Measurements from ENCODE around the gene SPEN. TPM values are rescaled to one million over a fixed set of nuclear protein-coding genes. Genes with fewer than 3 reads are reported as not detected.

Gene SPEN
- total RNA-seq, 2 experiments from 2014 or later: 65.1 to 65.2 TPM

GRCh38 chr1:15959827-15960446 is 112.4 kb downstream of the SPEN start:
- no peak overlapping the region for H3K4me3 Mint-ChIP-seq
- H3K27ac Mint-ChIP-seq: no peak overlapping the region
- peaks cover 59% of the 10 kb centered on the region for H3K4me1 Mint-ChIP-seq
- no peaks in the 10 kb centered on the region for H3K9me3 Mint-ChIP-seq
- DNase-seq: no peak
- ChIA-PET POLR2A (interaction anchor here (1.2 kb wide), 1 partner anchor 16 kb away, joined by 3 read pairs; the partner anchor contains the start of gene ZBTB17), CTCF (interaction anchor here (0.6 to 0.7 kb wide), 2 partner anchors 157 to 403 kb away, joined by 3 read pairs; no protein-coding TSS in a partner anchor)
- no peaks in the 10 kb centered on the region for H3K27me3 Mint-ChIP-seq
- H3K36me3 Mint-ChIP-seq (ENCODE audit: low read depth): peaks cover 9% of the 10 kb centered on the region

GRCh38 chr1:15960808-15961207 is 113.3 kb downstream of the SPEN start:
- Mint-ChIP-seq H3K4me1 (peaks cover 61% of the 10 kb centered on the region), H3K36me3 (ENCODE audit: low read depth) (peaks cover 18% of the 10 kb centered on the region), H3K4me3 (no peak overlapping the region), H3K9me3 (no peaks in the 10 kb centered on the region), H3K27ac (no peak overlapping the region), H3K27me3 (no peaks in the 10 kb centered on the region)
- POLR2A ChIA-PET: no interaction called here
- DNase-seq: no peak
- CTCF ChIA-PET: interaction anchor here (0.8 to 1.2 kb wide), 2 partner anchors 19 to 41 kb away, joined by 3 read pairs; no protein-coding TSS in a partner anchor

- CTCF ChIA-PET: interaction anchor here (0.8 to 1.2 kb wide), 2 partner anchors 19 to 42 kb away, joined by 3 read pairs; no protein-coding TSS in a partner anchor
- H3K27me3 Mint-ChIP-seq: no peaks in the 10 kb centered on the region
- H3K4me3 Mint-ChIP-seq: no peak overlapping the region
- POLR2A ChIA-PET: no interaction called here
- peaks cover 21% of the 10 kb centered on the region for H3K36me3 Mint-ChIP-seq (ENCODE audit: low read depth)
- H3K4me1 Mint-ChIP-seq: peaks cover 61% of the 10 kb centered on the region
- H3K27ac Mint-ChIP-seq: no peak overlapping the region
- no peaks in the 10 kb centered on the region for H3K9me3 Mint-ChIP-seq
- no peak for DNase-seq
Measured at GRCh38 chr1:15961492-15961891, 114.0 kb downstream of the SPEN start.

DNA sequence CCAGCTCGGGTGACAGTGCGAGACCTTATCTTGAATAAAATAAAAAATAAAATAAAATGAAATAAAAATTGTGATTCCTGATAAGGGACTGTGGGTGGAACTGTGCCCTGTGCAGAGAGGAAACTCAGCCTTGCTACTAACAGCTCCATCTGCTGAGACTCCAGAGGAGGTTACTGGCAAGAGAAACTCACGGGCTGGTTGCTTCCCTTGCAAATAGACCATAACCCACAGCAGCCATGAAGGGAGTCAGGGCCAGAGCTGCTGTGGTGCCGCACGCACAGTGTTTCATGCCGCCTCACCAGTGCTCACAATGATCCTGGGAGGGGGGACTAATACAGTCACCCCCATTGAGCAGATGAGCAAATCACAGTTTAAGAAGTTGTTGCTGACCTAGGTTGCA is 114.7 kb downstream of the SPEN start:
- no peak overlapping the region for H3K27ac Mint-ChIP-seq

DNA sequence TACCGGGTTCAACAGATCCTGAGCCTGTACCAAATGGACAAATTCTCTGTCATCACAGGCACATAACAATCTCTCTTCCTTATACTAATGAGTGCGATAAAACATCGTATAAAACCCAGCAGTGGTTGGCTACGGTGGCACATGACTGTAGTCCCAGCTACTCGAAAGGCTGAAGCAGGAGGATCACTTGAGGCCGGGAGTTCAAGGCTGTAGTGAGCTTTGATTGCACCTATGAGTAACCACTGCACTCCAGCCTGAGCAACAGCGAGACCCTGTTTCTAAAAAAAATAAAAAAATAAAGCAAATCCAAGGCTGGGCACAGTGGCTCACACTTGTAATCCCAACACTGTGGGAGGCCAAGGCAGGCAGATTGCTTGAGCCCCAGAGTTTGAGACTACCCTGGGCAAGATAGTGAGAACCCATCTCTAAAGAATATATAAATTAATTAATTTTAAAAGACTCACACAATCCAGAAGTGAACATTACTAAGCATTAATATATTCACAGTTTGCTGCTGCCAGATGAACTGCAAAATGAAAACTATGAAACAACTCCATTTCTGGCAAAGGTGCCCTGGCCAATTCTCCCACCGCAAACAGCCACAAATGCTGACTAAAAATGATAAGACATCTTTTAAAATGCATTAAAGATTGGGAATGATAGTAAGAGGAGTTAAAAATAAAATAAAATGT is 115.3 kb downstream of the SPEN start:
- Mint-ChIP-seq H3K9me3 (no peaks in the 10 kb centered on the region), H3K27me3 (no peaks in the 10 kb centered on the region), H3K4me3 (no peak overlapping the region), H3K4me1 (peaks cover 65% of the 10 kb centered on the region), H3K27ac (peak overlapping the region; percentile 72), H3K36me3 (ENCODE audit: low read depth) (peaks cover 22% of the 10 kb centered on the region)
- CTCF ChIA-PET: no interaction called here
- DNase-seq: no peak
- POLR2A ChIA-PET: no interaction called here

More for the DNA sequence above, 114.7 kb downstream of the SPEN start:
- no peak overlapping the region for H3K4me3 Mint-ChIP-seq
- H3K9me3 Mint-ChIP-seq: no peaks in the 10 kb centered on the region
- peaks cover 64% of the 10 kb centered on the region for H3K4me1 Mint-ChIP-seq
- peaks cover 20% of the 10 kb centered on the region for H3K36me3 Mint-ChIP-seq (ENCODE audit: low read depth)
- DNase-seq: no peak
- CTCF ChIA-PET: interaction anchor here (1.2 kb wide), 1 partner anchor 42 kb away, joined by 3 read pairs; no protein-coding TSS in a partner anchor
- POLR2A ChIA-PET: no interaction called here
- H3K27me3 Mint-ChIP-seq: no peaks in the 10 kb centered on the region

DNA sequence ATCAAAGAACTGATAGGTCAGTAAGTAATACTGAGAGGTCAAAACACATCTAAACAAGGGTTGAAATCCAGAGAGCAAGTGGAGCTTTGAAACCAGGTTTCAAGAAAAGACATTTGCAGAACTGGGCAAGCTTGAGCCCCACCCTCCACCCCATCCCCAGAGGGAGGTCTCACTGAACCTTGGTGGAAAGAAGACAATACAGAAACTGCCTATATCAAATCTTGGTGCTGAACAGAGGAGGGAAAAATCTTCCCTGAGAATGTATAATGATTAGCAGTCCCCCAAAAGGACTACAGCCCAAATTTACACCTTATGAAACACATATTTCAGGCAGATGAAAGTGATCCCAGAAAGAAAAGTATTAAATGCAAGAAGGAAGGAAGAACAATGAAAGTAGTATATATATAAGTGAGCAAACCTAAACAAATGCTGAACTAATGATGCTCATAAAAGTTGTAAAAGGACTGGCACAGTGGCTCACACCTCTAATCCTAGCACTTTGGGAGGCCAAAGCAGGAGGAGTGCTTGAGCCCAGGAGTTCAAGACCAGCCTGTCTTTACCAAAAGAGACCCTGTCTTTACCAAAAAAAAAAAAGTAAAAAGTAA is 116.0 kb downstream of the SPEN start:
- no peak for DNase-seq
- Mint-ChIP-seq H3K4me3 (no peak overlapping the region), H3K27me3 (no peaks in the 10 kb centered on the region), H3K4me1 (peaks cover 68% of the 10 kb centered on the region), H3K9me3 (no peaks in the 10 kb centered on the region), H3K27ac (peak overlapping the region; percentile 77), H3K36me3 (ENCODE audit: low read depth) (peaks cover 28% of the 10 kb centered on the region)
- ChIA-PET CTCF (interaction anchor here (0.6 to 1.3 kb wide), 5 partner anchors 9 to 20 kb away, joined by 3 to 7 read pairs (median 4); partner anchors contain the start of gene ZBTB17), POLR2A (interaction anchor here (1.3 kb wide), 1 partner anchor 12 kb away, joined by 4 read pairs; the partner anchor contains the start of gene ZBTB17)

DNA sequence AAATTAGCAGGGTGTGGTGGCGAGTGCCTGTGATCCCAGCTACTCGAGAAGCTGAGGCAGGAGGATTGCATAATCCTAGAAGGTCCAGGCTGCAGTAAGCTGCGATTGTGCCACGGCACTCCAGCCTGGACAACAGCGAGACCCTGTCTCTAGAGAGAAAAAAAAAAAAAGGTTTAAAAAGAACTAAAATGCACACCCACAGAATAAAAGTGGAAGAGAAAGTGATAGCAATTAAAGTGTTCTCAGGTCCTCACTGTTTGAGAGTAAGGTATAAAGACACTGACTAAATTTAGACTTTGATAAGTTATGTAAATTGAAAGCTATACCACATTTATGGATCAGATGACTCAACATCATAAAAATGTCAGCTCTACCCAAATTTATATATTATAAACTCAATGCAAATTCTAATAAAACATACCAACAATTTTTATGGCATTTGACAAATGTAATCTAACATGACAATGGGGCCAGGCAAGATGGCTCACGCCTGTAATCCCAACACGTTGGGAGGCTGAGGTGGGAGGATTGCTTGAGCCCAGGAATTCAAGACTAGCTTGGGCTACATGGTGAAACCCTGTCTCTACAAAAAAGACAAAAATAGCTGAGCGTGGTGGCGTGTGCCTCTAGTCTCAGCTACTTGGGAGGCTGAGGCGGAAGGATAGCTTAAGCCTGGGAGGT is 116.6 kb downstream of the SPEN start:
- Mint-ChIP-seq H3K4me3 (peak overlapping the region; percentile 26), H3K4me1 (peaks cover 65% of the 10 kb centered on the region), H3K36me3 (ENCODE audit: low read depth) (peaks cover 33% of the 10 kb centered on the region), H3K9me3 (no peaks in the 10 kb centered on the region), H3K27me3 (no peaks in the 10 kb centered on the region), H3K27ac (peak overlapping the region; percentile 77)
- POLR2A ChIA-PET: interaction anchor here (0.6 to 1.3 kb wide), 3 partner anchors 11 to 41 kb away, joined by 3 to 13 read pairs (median 4); partner anchors contain the start of gene ZBTB17
- no peak for DNase-seq
- CTCF ChIA-PET: interaction anchor here (0.6 to 1.3 kb wide), 7 partner anchors 10 to 168 kb away, joined by 3 to 7 read pairs (median 3); partner anchors contain the start of gene ZBTB17

GRCh38 chr1:15965228-15965767 is 117.8 kb downstream of the SPEN start:
- Mint-ChIP-seq H3K36me3 (ENCODE audit: low read depth) (peaks cover 44% of the 10 kb centered on the region), H3K27me3 (no peaks in the 10 kb centered on the region), H3K27ac (peak overlapping the region; percentile 86), H3K4me3 (peak overlapping the region; percentile 30), H3K9me3 (no peaks in the 10 kb centered on the region), H3K4me1 (peaks cover 61% of the 10 kb centered on the region)
- ChIA-PET POLR2A (no interaction called here), CTCF (interaction anchor here (0.6 to 1.0 kb wide), 2 partner anchors 11 to 127 kb away, joined by 3 to 4 read pairs; partner anchors contain the start of gene ZBTB17)
- DNase-seq: no peak

DNA sequence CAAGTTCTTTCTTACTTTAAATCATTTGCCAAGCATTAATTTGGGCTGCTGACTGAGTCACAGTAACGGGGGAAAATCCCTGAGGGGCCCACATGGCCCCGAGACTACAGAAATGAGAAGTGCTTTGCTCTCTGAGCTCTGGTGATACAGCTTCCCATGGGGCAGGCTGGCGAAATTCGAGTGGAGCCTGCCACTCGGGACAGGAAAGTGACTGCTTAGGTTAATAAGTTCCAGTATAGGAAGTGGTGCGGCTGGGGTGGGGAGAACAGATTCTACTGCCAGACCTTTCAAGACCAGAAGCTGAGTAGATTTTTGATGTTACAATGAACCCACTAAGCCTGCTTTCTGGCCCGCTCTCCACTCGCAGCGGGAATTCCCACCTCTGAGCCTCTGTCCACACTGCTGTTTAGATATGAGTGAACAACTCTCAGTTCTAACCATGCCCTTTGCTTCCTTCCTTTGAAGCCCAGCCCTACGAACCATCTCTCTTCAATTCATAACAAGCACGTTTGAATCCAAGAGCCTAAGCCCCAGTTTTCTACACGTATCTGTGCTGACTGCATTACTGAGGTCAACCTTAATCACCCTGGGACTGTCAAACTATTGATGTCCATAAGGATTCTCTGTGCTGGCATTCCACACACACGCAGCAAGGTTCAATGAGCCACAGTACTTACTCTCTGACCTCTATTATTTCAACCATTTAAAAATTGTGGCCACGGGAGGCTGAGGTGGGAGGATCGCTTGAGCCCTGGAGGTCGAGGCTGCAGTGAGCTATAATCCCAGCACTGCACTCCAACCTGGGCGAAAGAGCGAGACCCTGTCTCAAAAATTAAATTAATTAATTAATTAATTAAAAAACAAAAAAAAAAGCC is 118.8 kb downstream of the SPEN start:
- H3K27me3 Mint-ChIP-seq: no peaks in the 10 kb centered on the region
- ChIA-PET CTCF (interaction anchor here (0.6 to 1.5 kb wide), 5 partner anchors 8 to 128 kb away, joined by 3 to 4 read pairs (median 3); partner anchors contain the start of gene ZBTB17), POLR2A (interaction anchor here (0.6 to 0.7 kb wide), 2 partner anchors 10 kb away, joined by 3 to 4 read pairs; no protein-coding TSS in a partner anchor)
- peaks cover 57% of the 10 kb centered on the region for H3K4me1 Mint-ChIP-seq
- H3K4me3 Mint-ChIP-seq: peak overlapping the region; percentile 30
- no peaks in the 10 kb centered on the region for H3K9me3 Mint-ChIP-seq
- peaks cover 50% of the 10 kb centered on the region for H3K36me3 Mint-ChIP-seq (ENCODE audit: low read depth)
- peak overlapping the region; percentile 86 for H3K27ac Mint-ChIP-seq
- peak; percentile 56 for DNase-seq

- Mint-ChIP-seq H3K36me3 (ENCODE audit: low read depth) (peaks cover 51% of the 10 kb centered on the region), H3K27ac (no peak overlapping the region), H3K4me3 (no peak overlapping the region), H3K9me3 (no peaks in the 10 kb centered on the region), H3K4me1 (peaks cover 59% of the 10 kb centered on the region), H3K27me3 (no peaks in the 10 kb centered on the region)
- CTCF ChIA-PET: interaction anchor here (1.0 to 1.5 kb wide), 3 partner anchors 9 to 13 kb away, joined by 3 to 4 read pairs (median 3); partner anchors contain the start of gene ZBTB17
- DNase-seq: no peak
- POLR2A ChIA-PET: interaction anchor here (0.6 to 0.7 kb wide), 2 partner anchors 10 to 120 kb away, joined by 3 read pairs; no protein-coding TSS in a partner anchor
Measured at GRCh38 chr1:15966956-15967344, 119.4 kb downstream of the SPEN start.

GRCh38 chr1:15968172-15968571 is 120.7 kb downstream of the SPEN start:
- ChIA-PET CTCF (interaction anchor here (0.6 to 1.5 kb wide), 2 partner anchors 8 to 176 kb away, joined by 4 read pairs; partner anchors contain the start of gene ZBTB17), POLR2A (no interaction called here)
- Mint-ChIP-seq H3K4me1 (peaks cover 58% of the 10 kb centered on the region), H3K27me3 (no peaks in the 10 kb centered on the region), H3K27ac (no peak overlapping the region), H3K4me3 (no peak overlapping the region), H3K36me3 (ENCODE audit: low read depth) (peaks cover 61% of the 10 kb centered on the region), H3K9me3 (no peaks in the 10 kb centered on the region)
- DNase-seq: no peak

Measured in activated CD4-positive, alpha-beta T cell treated with anti-CD3 and anti-CD28 coated beads, Interleukin-2, amount 10 ng/mL, durations not matched to agents 7 days and 5 days (primary cell).